Activated CD8-positive, alpha-beta memory T cell treated with anti-CD3 and anti-CD28 coated beads for 48 hours (primary cell): ENCODE data around the gene IFNGR1.

Experiments used
- DNase-seq, 3 experiments: peaks; one replicate each; pipeline ENCODE4 v3.0.0-alpha.2; 2020; ENCODE audit warnings: low read depth in 2 of 3, low spot score in 2 of 3

The IFNGR1 gene

DNA sequence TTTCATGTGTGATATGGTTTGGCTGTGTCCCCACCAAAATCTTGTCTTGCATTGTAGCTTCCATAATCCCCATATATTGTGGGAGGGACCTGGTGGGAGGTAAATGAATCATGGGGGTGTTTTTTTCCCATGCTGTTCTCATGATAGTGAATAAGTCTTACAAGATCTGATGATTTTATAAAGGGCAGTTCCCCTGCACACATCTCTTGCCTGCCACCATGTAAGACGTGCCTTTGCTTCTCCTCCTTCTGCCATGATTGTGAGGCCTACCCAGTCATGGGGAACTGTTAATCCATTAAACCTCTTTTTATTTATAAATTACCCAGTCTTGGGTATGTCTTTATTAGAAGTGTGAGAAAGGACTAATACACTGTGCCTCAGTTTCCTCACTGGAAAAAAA is 41.6 kb downstream of the IFNGR1 start:
- DNase-seq, result no peak

DNA sequence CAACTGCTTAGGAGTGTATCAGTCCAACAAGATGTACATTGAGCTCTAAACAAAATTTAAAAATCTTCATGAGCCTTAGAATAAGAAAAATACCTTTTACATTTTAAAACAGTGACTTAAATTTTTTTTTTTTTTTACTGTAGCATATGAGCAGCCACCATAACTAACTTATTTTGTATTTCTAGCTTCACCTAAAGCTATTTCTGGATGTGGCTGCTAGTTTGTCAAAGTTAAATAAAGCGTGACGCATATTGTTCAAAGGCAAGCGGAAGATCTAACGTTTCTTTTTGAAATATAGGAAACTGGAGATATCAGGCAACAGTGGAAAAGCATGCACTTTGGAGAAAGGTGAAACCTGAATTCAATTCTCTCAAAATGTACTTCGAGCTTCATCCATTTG is 42.5 kb downstream of the IFNGR1 start:
- no peak for DNase-seq

DNA sequence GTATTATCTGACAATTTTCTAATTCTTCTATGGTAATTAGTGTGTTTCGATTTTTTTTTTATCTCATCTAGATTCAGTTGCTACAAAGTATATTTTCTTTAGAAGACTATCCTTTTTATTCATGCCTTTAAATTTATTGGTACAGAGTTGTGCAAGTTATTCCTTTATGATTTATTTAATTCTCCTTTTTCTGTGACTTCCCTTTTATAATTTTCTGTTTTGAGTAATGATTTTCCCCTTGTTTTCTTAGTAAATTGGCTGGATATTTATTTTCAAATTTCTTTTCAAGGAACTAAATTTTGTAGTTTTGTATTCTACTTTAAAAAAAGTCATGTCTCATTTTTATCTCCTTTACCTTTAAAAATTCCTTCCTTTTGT is 43.3 kb downstream of the IFNGR1 start:
- no peak for DNase-seq

DNA sequence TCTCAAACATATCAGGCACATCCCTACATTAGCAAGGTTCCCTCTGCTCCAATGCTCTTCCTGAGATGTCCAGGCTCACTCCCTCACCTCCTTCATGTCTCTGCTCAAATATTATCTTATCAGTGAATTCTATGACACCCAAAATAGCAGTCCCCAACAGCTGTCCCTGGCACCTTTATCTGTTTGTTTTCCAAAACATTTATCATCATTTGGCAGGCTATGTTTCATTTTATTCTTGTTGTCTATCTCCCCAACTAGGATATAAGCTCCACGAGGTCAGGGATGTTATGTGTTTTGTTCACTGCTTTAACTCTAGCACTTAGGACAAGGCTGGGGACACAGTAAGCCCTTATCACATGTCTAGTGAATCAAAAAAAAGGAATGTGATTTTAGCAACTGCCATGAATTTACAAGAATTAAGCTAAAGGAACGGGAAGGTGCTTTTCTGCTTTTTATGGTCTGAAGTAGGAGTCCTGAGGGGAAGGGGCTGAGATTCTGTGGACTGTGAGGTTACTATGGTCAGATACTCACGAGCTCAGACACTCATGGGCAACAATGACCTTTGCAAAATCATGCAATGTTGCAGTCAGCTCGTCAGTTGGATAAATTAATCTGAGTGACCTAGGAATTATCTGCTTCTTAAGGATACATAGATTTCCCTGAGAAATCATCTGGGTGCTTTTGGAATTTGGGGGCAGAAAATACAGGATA is 43.9 kb downstream of the IFNGR1 start:
- no peak for DNase-seq

DNA sequence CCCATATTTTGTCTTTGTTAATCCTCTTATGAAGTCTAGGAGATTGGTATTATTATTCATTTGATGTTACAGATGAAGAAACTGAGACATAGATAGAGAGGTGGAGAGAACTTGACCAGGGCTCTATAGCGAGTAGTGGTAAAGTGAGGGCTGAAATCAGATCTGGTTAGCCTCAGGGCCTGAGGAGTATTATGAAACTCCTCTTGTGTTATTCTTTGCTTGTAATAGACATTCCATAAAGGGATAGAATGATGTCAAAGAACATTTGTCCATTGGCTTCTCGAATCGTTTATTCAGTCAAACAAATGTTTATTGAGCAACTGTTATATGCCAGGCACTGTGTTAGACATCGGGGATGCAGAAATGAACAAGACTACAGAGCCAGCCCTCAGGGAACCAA is 45.7 kb downstream of the IFNGR1 start, which contains the start of gene IL22RA2:
Gene IL22RA2 (minus strand): TSS at position 144 of the 400 bp plus-strand sequence. CDS start 11,895 bp downstream, outside the sequence.
- DNase-seq, result no peak

GRCh38 chr6:137172734-137173431 is 46.3 kb downstream of the IFNGR1 start:
- DNase-seq, result no peak

GRCh38 chr6:137171824-137172733 is 47.1 kb downstream of the IFNGR1 start:
- DNase-seq, result no peak

GRCh38 chr6:137171053-137171374 is 48.2 kb downstream of the IFNGR1 start:
- DNase-seq, result no peak

DNA sequence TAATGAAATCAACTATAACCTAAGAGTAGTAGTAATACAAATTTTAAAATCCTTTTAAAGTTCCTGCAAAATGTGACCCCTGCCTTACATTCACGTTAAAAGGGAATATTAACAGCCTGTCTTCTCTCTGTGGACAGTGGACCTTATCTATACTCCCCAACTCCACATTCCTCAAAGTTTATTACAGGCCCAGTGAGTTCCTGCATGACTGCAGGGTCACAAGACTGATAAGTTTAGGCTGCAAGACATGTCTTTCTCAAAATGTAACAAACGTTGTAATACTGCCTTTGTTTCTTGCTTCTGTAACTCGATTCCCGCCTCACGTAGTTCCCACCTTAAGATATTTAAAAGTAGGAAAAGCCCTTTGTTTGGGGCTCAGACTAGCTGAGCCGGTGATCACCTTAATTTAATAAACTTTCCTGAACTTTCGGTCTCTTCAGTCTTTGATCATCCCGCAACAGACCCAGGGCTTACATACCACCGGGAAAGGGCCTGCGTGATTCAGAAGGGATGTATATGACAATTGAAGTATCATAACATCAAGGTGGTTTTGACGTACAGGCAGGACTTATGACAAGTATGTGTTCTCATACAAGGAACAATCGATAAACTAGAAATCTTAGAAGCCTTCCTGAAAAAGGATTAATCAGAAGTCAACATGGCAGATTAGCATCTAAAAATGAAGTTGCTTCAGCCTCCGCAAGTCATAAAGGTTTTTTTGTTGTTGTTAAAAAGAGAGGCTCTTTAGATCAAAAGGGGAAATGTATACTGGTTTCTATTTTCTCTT is 48.7 kb downstream of the IFNGR1 start:
- DNase-seq, result no peak

- DNase-seq, result no peak
Observed at GRCh38 chr6:137167702-137168377, 51.3 kb downstream of the IFNGR1 start.

DNA sequence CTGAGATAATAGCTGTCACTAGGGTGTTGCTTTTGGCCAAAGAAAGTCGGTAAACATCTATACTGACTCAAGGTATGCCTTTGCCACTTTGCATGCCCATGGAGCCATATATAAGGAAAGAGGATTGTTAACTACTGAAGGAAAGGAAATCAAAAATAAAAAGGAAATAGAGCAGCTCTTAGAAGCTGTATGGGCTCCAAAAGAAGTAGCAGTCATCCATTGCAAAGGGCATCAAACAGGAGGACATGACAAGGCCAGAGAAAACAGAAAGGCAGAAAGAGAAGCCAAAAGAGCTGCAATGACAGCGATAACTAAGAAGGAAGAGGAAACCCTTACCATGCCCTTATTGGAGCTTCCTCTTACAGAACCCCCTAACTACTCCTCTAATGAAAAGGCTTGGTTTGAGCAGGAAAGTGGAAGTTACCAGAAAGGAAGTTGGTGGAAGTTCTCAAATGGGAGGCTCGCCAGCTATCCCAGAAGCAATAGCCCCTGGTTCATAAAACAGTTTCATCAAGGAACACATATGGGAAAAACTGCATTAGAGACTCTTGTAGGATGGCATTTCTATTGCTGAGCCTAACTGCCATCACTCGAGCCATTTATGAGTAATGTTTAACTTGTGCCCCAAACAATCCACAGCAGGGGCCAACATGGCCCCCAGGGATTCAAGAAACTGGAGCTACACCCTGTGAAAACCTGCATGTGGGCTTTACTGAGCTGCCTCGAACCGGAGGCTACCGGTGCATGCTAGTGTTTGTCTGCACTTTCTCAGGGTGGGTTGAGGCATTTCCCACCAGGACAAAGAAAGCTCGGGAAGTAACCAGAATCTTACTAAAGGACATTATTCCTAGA is 52.7 kb downstream of the IFNGR1 start:
- DNase-seq, result no peak

- no peak for DNase-seq
Observed at GRCh38 chr6:137165375-137166246, 53.6 kb downstream of the IFNGR1 start.

DNA sequence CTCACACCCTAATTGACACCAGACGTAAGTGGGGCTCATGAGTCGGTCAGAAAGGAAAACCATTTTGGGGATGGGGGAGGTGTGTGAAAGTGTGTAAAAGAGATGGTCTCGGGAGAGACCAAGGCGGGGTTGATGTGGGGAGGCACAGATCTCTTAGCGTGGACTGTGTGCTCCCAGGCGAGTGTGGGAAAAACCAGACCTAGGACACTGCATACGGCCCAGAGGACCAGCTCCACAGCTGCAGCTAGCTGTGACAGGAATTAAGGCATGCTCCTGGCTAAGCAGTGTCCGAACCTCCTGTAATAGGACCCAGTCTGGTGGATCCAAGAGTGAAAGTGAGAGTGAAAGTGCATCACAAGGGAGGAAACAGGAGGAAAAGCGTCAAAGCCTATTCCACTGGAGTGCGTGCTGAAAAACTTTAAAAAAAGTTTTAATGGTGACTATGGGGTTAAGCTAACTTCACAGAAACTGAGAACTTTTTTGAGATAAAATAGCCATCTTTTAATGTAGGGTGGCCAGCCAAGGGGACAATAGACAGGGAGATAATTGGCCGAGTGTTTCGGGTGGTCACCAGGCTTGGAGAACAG is 55.4 kb downstream of the IFNGR1 start:
- DNase-seq, result no peak

- no peak for DNase-seq
Observed at GRCh38 chr6:137162692-137163306, 56.4 kb downstream of the IFNGR1 start.

GRCh38 chr6:137161949-137162348 is 57.2 kb downstream of the IFNGR1 start:
- no peak for DNase-seq

DNA sequence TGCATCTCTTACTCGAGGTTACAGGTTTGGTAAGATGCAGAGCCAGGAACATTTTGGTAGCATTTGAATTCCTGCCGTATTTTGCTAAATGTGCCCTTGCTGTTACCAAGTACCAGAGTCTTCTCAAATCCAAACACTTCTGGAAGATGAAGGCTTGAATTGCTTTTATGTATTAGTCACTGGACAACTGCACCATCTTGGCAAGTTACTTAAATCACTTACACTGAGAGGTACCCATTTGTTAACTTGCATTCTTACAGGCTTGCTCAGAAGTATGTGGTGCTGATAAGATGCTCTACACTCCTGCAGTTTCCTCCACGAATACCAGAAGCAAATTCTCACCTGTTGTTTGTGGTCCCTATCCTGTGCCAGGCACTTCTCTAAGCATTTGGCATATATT is 58.4 kb downstream of the IFNGR1 start:
- no peak for DNase-seq

DNA sequence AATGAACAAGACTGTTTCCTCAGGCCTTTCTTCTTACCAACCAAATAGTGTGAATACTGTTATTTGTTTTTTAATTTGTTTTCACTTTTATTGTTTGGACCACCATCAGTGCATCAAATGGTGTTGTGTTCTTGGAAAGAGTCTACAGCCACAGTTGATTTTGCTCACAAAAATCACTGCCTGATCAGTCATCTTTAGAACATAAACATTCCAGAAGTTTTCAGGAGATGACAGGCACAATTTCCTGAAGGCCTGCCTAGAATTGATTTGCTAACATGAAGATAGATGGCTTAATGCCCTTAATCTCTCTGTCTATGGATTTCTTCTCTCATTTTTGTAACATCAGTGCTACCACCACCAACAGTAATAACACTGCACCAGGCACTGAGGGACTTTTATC is 59.3 kb downstream of the IFNGR1 start:
- DNase-seq, result no peak

DNA sequence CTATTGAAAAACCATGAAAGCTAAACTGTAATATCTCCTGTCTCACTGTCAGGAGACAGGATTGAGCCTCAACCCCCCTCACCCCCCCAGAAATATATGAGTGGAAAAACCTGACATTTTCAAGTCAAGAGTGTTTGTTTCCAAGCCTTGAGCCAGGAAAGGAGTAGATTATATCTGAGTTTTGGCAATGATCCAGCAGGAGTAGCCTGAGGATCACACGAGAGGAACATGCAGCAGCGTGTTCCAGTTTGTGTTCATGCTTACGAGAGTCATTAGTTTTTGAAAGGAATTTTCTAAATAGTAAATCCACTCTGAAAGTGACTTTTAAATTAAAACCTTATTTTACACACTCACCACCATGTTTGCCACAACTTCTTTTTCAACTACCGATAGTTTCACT is 61.6 kb downstream of the IFNGR1 start:
- DNase-seq, result no peak
